GM10248 (cell line): Measurements from ENCODE around the gene RIC8B.

Experiments
- CTCF ChIA-PET: fragments of 300-600 bp; sonication (Branson Sonifier 250); formaldehyde crosslinking; extraction: SDS; loops from one replicate; lab custom pipeline; 2021; ENCODE audit warnings: antibody characterized with exemption; lab: Yijun Ruan, JAX
- POLR2A ChIA-PET: fragments of 350-650 bp; sonication (Branson Sonifier 250); formaldehyde crosslinking; extraction: SDS; loops from one replicate; lab custom pipeline; 2020; ENCODE audit warnings: antibody characterized with exemption; lab: Yijun Ruan, JAX
- DNase-seq: peaks from one replicate; pipeline ENCODE4 v3.0.0; 2012; ENCODE audit errors: extremely low spot score
- CTCF ChIP-seq: IDR thresholded peaks from 2 replicates; pipeline ENCODE4 v1.5.1; 2012; ENCODE audit warnings: mild to moderate bottlenecking, low read depth; ENCODE audit errors: extremely low read depth, missing control alignments, control extremely low read depth

RIC8B gene

GRCh38 chr12:106906715-106907114 is 132.2 kb downstream of the RIC8B start:
- POLR2A ChIA-PET: no interaction called here
- no peak for DNase-seq
- no peak for TF ChIP-seq CTCF
- CTCF ChIA-PET: interaction anchor here (0.6 to 2.0 kb wide), 4 partner anchors 10 to 23 kb away, joined by 3 to 10 read pairs (median 6); no protein-coding TSS in a partner anchor

DNA sequence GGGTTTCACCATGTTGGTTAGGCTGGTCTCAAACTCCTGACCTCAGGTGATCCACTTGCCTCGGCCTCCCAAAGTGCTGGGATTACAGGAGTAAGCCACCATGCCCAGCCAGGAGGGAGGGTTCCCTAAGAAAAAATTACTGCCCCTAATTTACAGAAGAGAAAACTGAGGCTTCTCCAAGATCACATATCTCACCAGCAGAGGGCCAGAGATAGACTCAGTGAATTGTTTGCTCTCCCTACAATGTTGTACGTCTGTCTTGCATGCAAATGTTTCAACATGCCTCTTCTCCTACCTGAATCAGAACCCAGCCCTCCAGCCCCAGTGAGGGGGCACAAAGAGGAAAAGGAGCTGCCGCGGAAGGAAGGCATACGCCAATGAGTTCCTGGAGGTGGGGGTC is 132.9 kb downstream of the RIC8B start:
- POLR2A ChIA-PET: no interaction called here
- peak; percentile 39 for DNase-seq
- CTCF ChIA-PET: interaction anchor here (0.9 to 2.0 kb wide), 5 partner anchors 10 to 549 kb away, joined by 3 to 10 read pairs (median 4); partner anchors contain the start of gene POLR3B

GRCh38 chr12:106907846-106908245 is 133.4 kb downstream of the RIC8B start:
- CTCF ChIA-PET: interaction anchor here (0.9 to 2.0 kb wide), 4 partner anchors 12 to 550 kb away, joined by 3 to 10 read pairs (median 7); partner anchors contain the start of gene POLR3B
- TF ChIP-seq CTCF: no peak
- POLR2A ChIA-PET: no interaction called here
- DNase-seq: no peak

More for the DNA sequence above, 132.9 kb downstream of the RIC8B start:
- TF ChIP-seq CTCF: peak; percentile 32

DNA sequence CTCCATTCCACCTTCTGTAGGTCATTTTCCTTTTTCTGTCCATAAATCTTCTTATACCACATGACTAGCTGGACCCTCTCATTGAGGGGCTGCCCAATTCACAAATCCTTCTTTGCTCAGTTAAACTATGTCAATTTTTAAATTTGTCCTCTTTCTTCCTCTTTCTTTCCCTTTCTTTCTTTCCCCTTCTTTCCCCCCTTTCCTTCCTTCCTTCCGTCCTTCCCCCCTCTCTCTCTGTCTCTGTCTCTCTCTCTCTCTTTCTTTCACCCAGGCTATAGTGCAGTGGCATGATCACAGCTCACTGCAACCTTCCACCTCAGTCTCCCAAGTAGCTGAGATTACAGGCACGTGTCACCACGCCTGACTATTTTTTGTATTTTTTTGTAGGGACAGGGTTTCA is 134.1 kb downstream of the RIC8B start:
- no peak for TF ChIP-seq CTCF
- POLR2A ChIA-PET: no interaction called here
- no peak for DNase-seq
- CTCF ChIA-PET: interaction anchor here (1.4 to 2.0 kb wide), 2 partner anchors 11 to 550 kb away, joined by 4 to 10 read pairs; partner anchors contain the start of gene POLR3B

- TF ChIP-seq CTCF: no peak
- POLR2A ChIA-PET: interaction anchor here (1.5 kb wide), 1 partner anchor 46 kb away, joined by 9 read pairs; the partner anchor contains the start of gene TMEM263
- CTCF ChIA-PET: interaction anchor here (1.0 to 1.9 kb wide), 6 partner anchors 9 to 552 kb away, joined by 3 to 7 read pairs (median 4); no protein-coding TSS in a partner anchor
- DNase-seq: peak; percentile 50
Measured at GRCh38 chr12:106910202-106910601, 135.7 kb downstream of the RIC8B start.

DNA sequence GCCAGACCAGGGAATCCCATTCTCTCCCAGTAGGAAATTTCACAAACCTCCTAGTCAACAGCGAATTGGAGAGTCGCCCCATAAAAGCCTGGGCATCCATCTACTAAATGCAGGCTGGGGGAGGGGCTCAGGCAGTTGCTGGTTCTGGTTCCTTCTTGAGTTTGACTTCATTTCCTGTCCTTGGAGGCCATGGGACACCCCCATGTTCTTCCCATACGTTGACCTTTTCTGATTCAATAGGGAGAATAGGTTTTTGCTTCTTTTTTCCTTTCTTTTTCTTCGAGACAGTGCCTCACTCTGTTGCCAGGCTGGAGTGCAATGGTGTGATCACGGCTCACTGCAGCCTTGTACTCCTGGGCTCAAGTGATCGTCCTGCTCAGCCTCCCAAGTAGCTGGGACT is 137.1 kb downstream of the RIC8B start:
- no peak for DNase-seq
- ChIA-PET POLR2A (no interaction called here), CTCF (interaction anchor here (1.9 kb wide), 1 partner anchor 8 kb away, joined by 7 read pairs; no protein-coding TSS in a partner anchor)
- TF ChIP-seq CTCF: no peak
